ENCODE data around the gene GBP7. TPM values are rescaled to one million over a fixed set of nuclear protein-coding genes. Genes with fewer than 3 reads are reported as not detected.
A peak's percentile ranks its signal among the peaks of the same experiment; 100 is the strongest.

The GBP7 gene
- polyA plus RNA-seq, 3 donors = not detected

- Histone ChIP-seq H4K20me1 (ENCODE audit: insufficient read depth, low read length) (no peaks in the 10 kb centered on the region), H3K4me1 (ENCODE audit: control insufficient read depth in 1 of 2, insufficient read depth in 2 of 2, low read length in 2 of 2) (peaks cover 6 to 10% of the 10 kb centered on the region in 2 donors), H3K27me3 (ENCODE audit: control insufficient read depth in 2 of 2, insufficient read depth in 2 of 2, low read length in 2 of 2) (no peaks in the 10 kb centered on the region), H3K4me3 (replicated peaks in 1 of 3; ENCODE audit: low read depth in 2 of 3, low read length in 3 of 3) (no peak overlapping the region), H3K36me3 (replicated peaks in 1 of 2; ENCODE audit: control insufficient read depth in 1 of 2, insufficient read depth in 2 of 2, low read length in 2 of 2) (no peaks in the 10 kb centered on the region), H3K9me3 (replicated peaks in 1 of 2; ENCODE audit: control insufficient read depth in 1 of 2, insufficient read depth in 1 of 2, low read length in 2 of 2) (no peaks in the 10 kb centered on the region), H3K27ac (ENCODE audit: low read depth in 1 of 2, low read length in 2 of 2) (no peak overlapping the region), H3K4me2 (replicated peaks; ENCODE audit: extremely low read depth, low read length, poor library complexity, severe bottlenecking) (no peak overlapping the region), H3K79me2 (ENCODE audit: insufficient read depth, low read length) (no peaks in the 10 kb centered on the region), H2AFZ (ENCODE audit: insufficient read depth, low read depth, low read length, poor library complexity, severe bottlenecking) (no peak overlapping the region), H3K9ac (ENCODE audit: insufficient read depth, low read length, poor library complexity, severe bottlenecking) (no peak overlapping the region)
- TF ChIP-seq CTCF (IDR thresholded peaks at IDR 0.05) = peak; percentile 74
- peak; percentile 53 to 69 (median 54) for DNase-seq
- intact Hi-C loops (cut with micrococcal nuclease) = loop anchor here in 1 of 2 donors (10.0 kb wide), 1 partner anchor 369 kb away; no protein-coding TSS in a partner anchor
- Mint-ChIP-seq H3K9me3 (peaks cover 0 to 3% (median 0%) of the 10 kb centered on the region in 7 donors), H3K4me1 (peaks cover 8% of the 10 kb centered on the region), H3K27ac (no peak overlapping the region), H3K4me3 (no peak overlapping the region), H3K27me3 (ENCODE audit: low read depth in 3 of 3) (no peaks in the 10 kb centered on the region), H3K36me3 (no peaks in the 10 kb centered on the region)
Measured at GRCh38 chr1:89085781-89086180, 90.0 kb downstream of the GBP7 start.

Other genes starting within 250 kb of the GBP7 start
- gene KYAT3, start 183.4 kb downstream of the GBP7 start, polyA plus RNA-seq = 10 to 100 TPM; 16.2 to 24.3 (median 16.2) TPM
- 1 to 10 TPM; 5.4 to 6.9 (median 6.9) TPM for gene RBMXL1, start 183.4 kb downstream of the GBP7 start, polyA plus RNA-seq
- 10 to 100 TPM in 2 of 3 donors, 1 to 10 TPM in 1; 6.9 to 17.3 (median 12.4) TPM for gene GBP3, start 153.1 kb downstream of the GBP7 start, polyA plus RNA-seq
- 10 to 100 TPM; 19.5 to 35.2 (median 23.7) TPM for gene GBP1, start 110.8 kb downstream of the GBP7 start, polyA plus RNA-seq
- gene GBP2, start 49.9 kb downstream of the GBP7 start, polyA plus RNA-seq = 10 to 100 TPM; 46.1 to 83.9 (median 74.1) TPM
- gene GBP4, start 22.9 kb upstream of the GBP7 start, polyA plus RNA-seq = 10 to 100 TPM; 10.3 to 17.4 (median 13.0) TPM
- gene GBP5, start 96.9 kb upstream of the GBP7 start, polyA plus RNA-seq = 10 to 100 TPM in 2 of 3 donors, 1 to 10 TPM in 1; 9.8 to 36.4 (median 16.9) TPM
- not detected for gene GBP6, start 188.1 kb upstream of the GBP7 start, polyA plus RNA-seq